ENCODE data around the gene CLMP.
"Not testable (repeated sequence)": the region's sequence is repeated elsewhere in the genome, so short reads cannot be mapped to it uniquely, and the experiment has no call there.

The CLMP gene

DNA sequence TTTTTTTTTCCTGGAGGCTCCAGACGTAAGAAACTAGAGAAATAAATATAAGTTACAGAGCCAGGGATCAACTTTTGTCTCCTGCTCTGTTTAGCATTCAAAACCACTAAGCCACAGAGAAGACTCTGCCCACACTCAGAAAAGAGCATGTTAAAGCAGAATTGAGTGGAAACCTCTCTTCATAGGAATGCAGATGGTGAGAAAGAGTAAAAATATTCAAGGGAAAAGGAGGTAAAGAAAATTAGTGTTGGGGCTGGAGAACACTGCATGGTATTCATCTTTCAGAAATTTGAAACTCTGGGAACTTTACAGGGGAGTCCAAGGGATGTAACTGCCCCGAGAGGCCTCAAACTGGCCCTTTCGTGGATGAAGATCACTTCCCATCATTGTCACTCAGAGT lies 65.1 kb downstream of the CLMP start:
- no peak for DNase-seq

DNA sequence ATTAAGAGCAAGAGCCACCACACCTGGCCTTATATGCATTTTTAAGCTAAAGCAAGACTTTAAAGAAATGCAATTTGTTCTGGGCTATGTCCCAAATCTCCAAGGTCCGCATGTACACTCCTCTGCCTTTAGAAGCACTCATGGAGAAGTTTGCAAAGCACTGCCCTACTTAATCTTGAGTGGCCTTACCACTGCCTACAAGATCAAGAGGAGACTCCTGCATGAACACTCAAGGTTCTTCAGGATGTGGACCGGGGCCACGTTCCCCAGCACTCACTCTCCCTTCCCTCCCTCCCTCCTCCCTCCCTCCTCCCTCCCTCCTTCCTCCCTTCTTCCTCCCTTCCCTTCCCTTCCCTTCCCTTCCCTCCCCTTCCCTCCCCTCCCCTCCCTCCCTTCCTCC lies 69.9 kb downstream of the CLMP start:
- DNase-seq: no peak

- no peak for DNase-seq
These were observed 72.2 kb downstream of the CLMP start for GRCh38 chr11:123122852-123123251.

- no peak for DNase-seq
These were observed 72.7 kb downstream of the CLMP start for GRCh38 chr11:123122341-123122740.

- DNase-seq: no peak
These were observed 78.6 kb downstream of the CLMP start for GRCh38 chr11:123116486-123116885.

- DNase-seq: no peak
These were observed 83.6 kb downstream of the CLMP start for GRCh38 chr11:123111465-123111864.

GRCh38 chr11:123110397-123110796 lies 84.7 kb downstream of the CLMP start:
- DNase-seq: no peak

DNA sequence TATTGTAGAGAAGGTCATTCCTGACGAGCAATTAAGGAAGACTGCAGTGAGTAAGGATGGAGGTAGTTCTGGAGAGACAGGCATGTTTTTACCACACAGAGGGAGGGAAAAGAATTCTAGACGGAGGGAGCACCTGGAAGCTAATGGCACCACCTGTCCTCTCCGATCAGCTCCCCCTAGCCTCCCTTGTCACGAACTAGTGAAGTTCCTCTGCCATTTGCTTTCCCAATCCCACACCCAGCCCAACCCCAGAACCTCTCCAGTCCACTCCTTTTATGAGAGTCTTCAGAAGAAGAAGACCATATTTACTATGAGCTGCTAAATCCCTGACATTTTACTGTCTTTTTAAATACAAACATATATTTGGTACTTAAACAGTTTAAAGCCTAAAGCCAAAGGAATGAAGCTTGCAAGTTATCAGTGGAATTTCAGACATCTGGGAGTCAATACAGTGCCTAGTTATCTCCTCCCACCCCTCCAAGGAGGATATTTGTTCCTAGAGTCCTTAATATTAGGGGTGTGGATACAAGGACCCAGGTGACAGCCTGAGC lies 87.0 kb downstream of the CLMP start:
- no peak for DNase-seq

GRCh38 chr11:123104697-123105096 lies 90.4 kb downstream of the CLMP start:
- DNase-seq: no peak

DNA sequence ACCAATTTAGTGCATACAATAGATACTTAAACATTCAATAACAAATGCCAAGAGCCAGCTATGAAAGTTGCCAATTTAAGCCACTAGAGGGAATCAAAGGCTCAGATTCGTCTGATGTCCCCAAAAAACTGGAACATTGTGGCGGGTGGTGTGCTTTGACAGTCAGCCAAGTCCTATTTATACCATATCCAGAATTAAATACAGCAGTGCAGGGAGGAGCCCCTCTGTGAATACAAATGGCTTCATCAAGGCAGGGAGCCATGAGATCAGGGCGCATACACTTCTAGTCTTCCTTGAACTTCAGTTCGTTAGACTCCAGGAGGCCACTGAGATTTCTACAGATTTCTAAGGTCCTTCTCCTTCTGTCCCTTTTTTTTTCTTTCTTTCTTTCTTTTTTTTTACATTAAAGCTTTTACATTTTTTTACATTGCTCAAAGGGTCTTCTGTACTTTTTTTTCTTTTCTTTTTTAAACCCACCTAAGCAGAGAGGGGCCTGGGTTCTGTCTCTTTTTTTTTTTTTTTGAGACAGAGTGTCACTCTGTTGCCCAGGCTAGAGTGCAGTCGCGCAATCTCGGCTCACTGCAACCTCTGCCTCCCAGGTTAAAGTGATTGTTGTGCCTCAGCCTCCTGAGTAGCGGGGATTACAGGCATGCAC lies 91.6 kb downstream of the CLMP start:
- no peak for DNase-seq

DNA sequence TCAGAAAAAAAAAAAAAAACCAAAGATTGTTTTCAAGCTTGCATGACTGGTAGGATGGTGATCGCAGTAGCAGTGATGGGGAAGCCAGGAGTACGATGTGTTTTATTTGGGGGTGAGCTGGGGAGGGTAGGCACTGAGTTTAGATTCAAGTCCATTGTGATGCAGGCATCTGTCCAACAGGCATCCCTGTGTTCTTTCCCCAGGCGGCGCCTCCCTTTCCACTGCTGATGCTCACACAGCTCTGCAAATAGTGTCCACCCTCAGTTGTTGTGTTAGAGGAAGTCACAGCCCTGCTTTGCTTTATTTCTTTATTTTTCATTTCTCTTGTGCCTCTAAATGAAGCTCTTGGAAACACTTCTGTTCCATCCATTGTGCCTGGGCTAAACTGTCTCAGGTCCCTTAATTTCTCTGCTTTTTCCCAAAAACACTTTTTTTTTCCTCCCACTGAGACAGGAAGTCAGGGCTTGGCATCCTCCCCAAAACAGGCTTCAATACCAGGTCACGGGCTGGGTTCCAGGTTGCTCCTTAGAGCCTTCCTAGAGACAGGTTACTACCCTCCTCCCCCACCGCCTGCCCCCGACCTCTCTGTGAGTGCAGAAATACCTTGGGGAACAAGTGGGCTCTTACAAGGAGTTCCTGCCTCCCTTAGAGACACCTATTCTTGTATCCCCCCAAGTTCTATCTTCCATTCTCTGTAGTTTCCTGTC lies 94.5 kb downstream of the CLMP start:
- DNase-seq: no peak

- DNase-seq: no peak
These were observed 96.1 kb downstream of the CLMP start for GRCh38 chr11:123098990-123099389.

DNA sequence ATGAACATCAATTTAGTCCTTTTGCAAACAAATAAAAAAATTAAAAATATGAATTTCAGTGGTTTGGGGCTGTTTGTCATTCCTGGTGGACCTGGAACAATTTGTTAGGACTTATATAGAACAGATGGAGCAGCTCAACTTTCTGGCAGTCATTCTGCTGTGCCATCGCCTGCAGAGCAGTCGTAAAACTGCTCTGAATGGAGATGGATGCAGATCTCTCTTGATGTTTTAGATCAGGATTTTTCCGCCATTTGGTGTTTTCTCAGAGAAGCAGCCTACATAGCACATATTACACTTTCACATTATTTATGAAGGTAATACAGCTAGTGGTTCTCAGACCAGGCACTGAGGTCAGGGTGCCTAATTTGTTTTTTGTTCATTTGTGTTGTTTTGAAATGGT lies 101.3 kb downstream of the CLMP start:
- no peak for DNase-seq

- no peak for DNase-seq
These were observed 103.5 kb downstream of the CLMP start for GRCh38 chr11:123091506-123091905.

DNA sequence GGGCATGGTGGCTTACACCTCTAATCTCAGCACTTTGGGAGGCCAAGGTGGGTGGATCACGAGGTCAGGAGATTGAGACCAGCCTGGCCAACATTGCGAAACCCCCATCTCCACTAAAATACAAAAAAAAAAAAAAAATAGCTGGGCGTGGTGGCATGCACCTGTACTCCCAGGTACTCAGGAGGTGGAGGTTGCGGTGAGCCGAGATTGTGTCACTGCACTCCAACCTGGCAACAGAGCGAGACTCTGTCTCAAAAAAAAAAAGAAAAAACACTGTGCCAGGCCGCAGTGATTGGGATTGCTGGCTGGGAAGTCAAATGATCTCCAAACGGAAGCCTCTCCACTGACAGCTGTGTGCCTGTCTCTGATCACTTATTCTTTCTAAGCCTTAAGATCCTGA lies 104.9 kb downstream of the CLMP start:
- DNase-seq: not testable (repeated sequence)

DNA sequence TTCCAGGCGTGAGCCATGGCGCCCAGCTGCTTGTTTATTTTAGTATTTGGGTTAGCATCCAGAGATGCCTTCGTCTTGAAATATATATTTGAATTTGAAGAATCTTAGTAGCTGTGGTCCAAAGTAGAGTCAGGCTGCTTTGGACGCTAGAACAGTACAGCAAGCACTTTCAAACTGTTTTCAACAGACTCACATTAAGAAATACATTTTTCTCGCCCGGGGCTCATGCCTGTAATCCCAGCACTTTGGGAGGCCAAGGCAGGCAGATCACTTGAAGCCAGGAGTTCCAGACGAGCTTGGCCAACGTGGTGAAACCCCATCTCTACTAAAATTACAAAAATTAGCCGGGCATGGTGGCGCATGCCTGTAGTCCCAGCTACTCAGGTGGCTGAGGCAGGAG lies 106.2 kb downstream of the CLMP start:
- DNase-seq: not testable (repeated sequence)

DNA sequence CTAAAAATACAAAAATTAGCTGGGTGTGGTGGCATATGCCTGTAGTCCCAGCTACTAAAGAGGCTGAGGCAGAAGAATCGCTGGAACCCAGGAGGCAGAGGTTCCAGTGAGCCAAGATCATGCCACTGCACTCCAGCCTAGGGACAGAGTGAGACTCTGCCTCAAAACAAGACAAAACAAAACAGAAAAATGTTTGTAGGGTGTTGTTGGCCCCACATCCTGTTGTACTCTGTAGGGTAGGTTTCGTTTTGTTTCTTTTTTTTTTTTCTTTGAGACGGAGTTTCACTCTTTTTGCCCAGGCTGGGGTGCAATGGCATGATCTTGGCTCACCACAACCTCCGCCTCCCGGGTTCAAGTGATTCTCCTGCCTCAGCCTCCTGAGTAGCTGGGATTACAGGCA lies 107.4 kb downstream of the CLMP start:
- not testable (repeated sequence) for DNase-seq

- DNase-seq: no peak
These were observed 108.7 kb downstream of the CLMP start for GRCh38 chr11:123086305-123086704.

GRCh38 chr11:123085497-123085896 lies 109.6 kb downstream of the CLMP start:
- no peak for DNase-seq

DNA sequence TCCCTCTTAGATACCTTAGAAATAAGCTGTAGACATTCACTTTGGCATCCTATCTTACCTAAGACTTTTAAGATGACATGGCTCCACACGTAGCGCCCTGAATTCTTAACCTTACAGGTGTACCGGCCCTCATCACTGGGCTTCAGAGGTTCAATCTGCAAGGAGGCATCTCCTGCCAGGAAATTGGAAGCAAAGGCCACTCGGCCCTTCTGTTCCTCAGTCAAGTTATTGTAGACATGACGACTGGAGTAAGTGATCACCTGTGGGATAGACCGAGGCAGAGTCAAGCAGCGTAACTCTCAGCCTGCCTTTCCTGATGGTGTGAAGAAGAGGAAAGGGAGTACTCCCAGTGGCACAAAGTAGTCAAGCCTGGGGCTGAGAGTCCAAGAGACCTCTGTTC lies 110.6 kb downstream of the CLMP start:
- no peak for DNase-seq

- no peak for DNase-seq
These were observed 111.4 kb downstream of the CLMP start for GRCh38 chr11:123083623-123084029.

DNA sequence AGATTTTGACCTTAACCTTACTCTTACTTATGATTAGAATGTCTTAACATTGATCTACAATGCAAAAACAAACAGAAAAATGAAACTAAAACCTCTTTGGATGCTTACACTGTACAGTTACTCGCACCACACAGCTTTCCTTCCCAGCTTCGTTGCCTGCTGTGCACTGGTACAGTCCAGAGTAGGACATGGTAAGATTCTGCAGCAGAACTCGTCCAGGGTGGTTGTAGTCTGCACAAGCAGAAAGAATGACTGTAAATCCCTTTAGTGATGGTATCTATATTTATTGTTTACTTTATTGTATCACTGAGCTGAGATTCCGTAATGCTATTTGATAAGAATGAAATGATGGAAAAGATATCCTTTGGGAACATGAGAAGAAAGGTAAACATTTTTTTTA lies 112.1 kb downstream of the CLMP start:
- DNase-seq: no peak

- DNase-seq: no peak
These were observed 115.0 kb downstream of the CLMP start for GRCh38 chr11:123080015-123080414.

DNA sequence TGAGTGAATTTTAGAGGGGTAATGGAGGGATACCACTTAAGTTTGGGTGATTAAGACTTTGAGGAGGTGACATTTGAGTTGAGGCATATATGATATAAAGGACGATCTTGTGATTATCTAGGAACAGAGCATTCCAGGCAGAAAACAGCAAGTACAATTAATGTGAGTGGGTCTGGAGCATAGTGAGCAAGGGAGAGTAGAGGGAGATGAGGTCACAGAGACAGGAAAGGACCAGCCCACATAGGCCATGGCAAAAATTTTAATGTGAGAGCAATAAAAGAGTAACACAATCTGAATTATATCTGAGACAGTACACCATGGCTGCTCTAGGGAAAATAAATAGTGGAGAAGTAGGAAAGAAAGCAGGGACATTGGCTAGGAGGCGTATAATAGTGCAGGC lies 118.6 kb downstream of the CLMP start:
- no peak for DNase-seq

Measured in activated gamma-delta T cell (primary cell).